Cardiac muscle cell (in vitro differentiated cells and primary cell): Measurements from ENCODE around the gene MYPN. TPM values are rescaled to one million over a fixed set of nuclear protein-coding genes. Genes with fewer than 3 reads are reported as not detected.

ENCODE experiments used
- DNase-seq, 2 donors: peaks; one replicate each; pipeline versions ENCODE4 v3.0.0 to v3.0.0-alpha.2; 2010 to 2017; ENCODE audit warnings: low read depth in 1 of 2, low spot score in 1 of 2
- H3K27ac ChIP-seq: fragments of 200-600 bp; sonication (generic); 2 replicates; pipeline ENCODE4 v1.5.1; 2016
- H3K27me3 ChIP-seq: fragments of 200-600 bp; sonication (generic); 2 replicates; pipeline ENCODE4 v1.6.0; 2016; ENCODE audit warnings: control low read depth
- H3K36me3 ChIP-seq: fragments of 200-600 bp; sonication (generic); 2 replicates; pipeline ENCODE4 v1.5.1; 2016; ENCODE audit warnings: control low read depth
- H3K4me1 ChIP-seq: fragments of 200-600 bp; sonication (generic); 2 replicates; pipeline ENCODE4 v1.8.1; 2017; ENCODE audit warnings: low read depth, mild to moderate bottlenecking, mixed run types
- H3K4me3 ChIP-seq: fragments of 200-600 bp; sonication (generic); 2 replicates; pipeline ENCODE4 v1.5.1; 2016; ENCODE audit warnings: mild to moderate bottlenecking
- H3K9me3 ChIP-seq: fragments of 200-600 bp; sonication (generic); 2 replicates; pipeline ENCODE4 v1.5.1; 2017; ENCODE audit warnings: low read depth, mild to moderate bottlenecking, control low read depth
- polyA plus RNA-seq: library from polyadenylated mRNA; unstranded; fragments of >200 nt; fragmentation: Nextera tagmentation; extraction: Ambion mirVana; gene quantifications from 2 replicates; pipeline ENCODE4 v1.2.1, GENCODE V29; 2016
- total RNA-seq: library from RNA; depleted of rRNA; stranded (reverse); fragments of >200 nt; gene quantifications from 2 replicates; pipeline ENCODE4 v1.2.3, GENCODE V29; 2016
- TF ChIP-seq, protein P1 (sequence below): IDR thresholded peaks from 2 replicates; pipeline ENCODE4 v1.5.1; 2012; ENCODE audit warnings: low read depth, mild to moderate bottlenecking, low read length

The MYPN gene
- total and polyA plus RNA-seq, 2 experiments from 2014 or later = 3.9 TPM

DNA sequence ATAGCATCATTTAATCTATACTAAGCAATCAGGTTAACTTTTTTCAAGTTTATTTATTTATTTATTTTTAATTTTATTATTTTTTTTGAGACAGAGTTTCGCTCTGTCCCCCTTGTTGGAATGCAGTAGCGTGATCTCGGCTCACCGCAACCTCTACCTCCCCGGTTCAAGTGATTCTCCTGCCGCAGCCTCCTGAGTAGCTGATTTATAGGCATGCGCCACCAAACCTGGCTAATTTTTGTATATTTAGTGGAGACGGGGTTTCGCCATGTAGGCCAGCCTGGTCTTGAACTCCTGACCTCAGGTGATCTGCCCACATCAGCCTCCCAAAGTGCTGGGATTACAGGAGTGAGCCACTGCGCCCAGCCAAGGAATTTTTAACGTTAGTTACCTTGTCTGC lies 635 bp upstream of the MYPN start:
- no peak overlapping the region for H3K4me3 ChIP-seq
- no peaks in the 10 kb centered on the region for H3K27me3 ChIP-seq
- DNase-seq = no peak
- no peaks in the 10 kb centered on the region for H3K9me3 ChIP-seq
- H3K27ac ChIP-seq = peak overlapping the region; percentile 64
- H3K36me3 ChIP-seq = no peaks in the 10 kb centered on the region
- H3K4me1 ChIP-seq = peaks cover 20% of the 10 kb centered on the region
- TF ChIP-seq, protein P1, sequence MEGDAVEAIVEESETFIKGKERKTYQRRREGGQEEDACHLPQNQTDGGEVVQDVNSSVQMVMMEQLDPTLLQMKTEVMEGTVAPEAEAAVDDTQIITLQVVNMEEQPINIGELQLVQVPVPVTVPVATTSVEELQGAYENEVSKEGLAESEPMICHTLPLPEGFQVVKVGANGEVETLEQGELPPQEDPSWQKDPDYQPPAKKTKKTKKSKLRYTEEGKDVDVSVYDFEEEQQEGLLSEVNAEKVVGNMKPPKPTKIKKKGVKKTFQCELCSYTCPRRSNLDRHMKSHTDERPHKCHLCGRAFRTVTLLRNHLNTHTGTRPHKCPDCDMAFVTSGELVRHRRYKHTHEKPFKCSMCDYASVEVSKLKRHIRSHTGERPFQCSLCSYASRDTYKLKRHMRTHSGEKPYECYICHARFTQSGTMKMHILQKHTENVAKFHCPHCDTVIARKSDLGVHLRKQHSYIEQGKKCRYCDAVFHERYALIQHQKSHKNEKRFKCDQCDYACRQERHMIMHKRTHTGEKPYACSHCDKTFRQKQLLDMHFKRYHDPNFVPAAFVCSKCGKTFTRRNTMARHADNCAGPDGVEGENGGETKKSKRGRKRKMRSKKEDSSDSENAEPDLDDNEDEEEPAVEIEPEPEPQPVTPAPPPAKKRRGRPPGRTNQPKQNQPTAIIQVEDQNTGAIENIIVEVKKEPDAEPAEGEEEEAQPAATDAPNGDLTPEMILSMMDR = no peak

DNA sequence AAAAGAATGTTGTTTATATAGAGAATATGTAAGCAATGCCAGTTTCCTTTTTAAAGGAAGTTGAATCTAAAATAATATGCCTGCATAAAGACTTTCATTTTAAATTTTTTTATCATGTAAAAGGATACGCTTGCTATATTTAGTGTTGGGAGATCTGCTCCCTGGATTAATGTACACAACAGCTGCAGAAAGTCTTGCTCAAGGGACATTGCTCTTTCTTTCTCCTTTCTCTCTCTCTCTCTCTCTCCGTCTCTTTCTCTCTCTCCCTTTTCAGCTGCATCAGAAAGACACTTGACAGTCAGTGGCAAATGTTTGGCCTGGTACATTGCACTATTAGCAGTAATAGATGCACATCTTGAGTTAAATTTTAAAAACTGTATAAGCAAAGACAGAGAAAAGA lies 739 bp downstream of the MYPN start:
- Histone ChIP-seq H3K36me3 (no peaks in the 10 kb centered on the region), H3K4me3 (peak overlapping the region; percentile 5), H3K9me3 (no peaks in the 10 kb centered on the region), H3K4me1 (peaks cover 20% of the 10 kb centered on the region), H3K27me3 (no peaks in the 10 kb centered on the region), H3K27ac (peak overlapping the region; percentile 11)
- DNase-seq = peak in 1 of 2 donors; percentile 12
- TF ChIP-seq, protein P1 = no peak

DNA sequence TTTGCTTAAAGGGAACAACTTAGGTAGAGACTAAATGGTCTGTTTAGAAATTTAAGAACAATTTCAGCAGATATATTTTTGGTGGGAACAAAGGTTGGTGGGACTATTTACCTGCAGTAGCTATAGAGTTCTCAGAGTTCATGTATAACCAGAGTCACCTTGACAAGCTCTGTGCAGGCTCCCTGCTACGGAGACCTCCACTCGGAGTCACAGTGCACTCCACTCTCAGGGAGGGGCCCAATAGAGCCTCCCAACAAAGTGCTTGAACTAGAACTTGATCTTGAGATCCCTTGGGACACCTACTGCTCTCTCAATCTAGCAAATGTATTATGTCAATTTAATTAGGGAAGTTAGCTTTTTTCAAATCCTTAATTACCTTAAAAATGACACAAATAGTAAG lies 2.3 kb downstream of the MYPN start:
- no peak overlapping the region for H3K4me3 ChIP-seq
- no peaks in the 10 kb centered on the region for H3K36me3 ChIP-seq
- no peaks in the 10 kb centered on the region for H3K9me3 ChIP-seq
- TF ChIP-seq, protein P1 = no peak
- peak in 1 of 2 donors; percentile 43 for DNase-seq
- peaks cover 20% of the 10 kb centered on the region for H3K4me1 ChIP-seq
- no peaks in the 10 kb centered on the region for H3K27me3 ChIP-seq
- no peak overlapping the region for H3K27ac ChIP-seq

DNA sequence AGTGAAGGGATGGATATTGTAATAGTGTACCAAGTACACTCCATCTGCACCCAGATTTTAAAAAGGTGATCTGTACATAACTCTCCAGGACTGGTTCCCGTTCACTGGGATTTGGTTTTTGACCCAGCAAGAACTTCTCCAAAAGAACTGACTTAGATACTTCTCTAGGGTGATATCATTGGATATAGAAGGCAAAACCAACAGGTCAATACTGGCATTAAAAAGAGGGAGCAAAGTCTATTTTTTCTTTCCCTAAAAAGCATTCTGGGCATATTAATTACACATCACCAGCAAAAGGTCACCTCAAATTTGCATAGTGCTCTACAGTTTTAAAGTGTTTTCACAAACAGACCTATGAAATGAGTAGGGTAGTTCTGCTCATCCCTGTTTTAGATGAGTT lies 3.5 kb downstream of the MYPN start:
- Histone ChIP-seq H3K27me3 (no peaks in the 10 kb centered on the region), H3K36me3 (no peaks in the 10 kb centered on the region), H3K27ac (no peak overlapping the region), H3K9me3 (no peaks in the 10 kb centered on the region), H3K4me3 (no peak overlapping the region), H3K4me1 (peaks cover 20% of the 10 kb centered on the region)
- DNase-seq = no peak
- TF ChIP-seq, protein P1 = no peak

DNA sequence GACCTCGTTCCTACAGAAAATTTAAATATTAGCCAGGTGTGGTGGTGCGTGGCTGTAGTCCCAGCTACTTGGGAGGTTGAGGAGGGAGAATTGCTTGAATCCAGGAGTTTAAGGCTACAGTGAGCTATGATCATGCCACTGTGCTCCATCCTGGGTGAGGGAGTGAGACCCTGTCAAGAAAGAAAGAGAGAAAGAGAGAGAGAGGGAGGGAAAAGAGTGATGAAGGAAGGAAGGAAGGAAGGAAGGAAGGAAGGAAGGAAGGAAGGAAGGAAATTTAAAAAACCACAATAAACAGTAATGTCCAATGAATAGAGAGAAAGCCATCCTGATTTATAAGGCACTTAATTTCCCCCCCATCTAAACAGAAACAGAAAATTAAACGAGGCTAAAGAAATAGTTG lies 9.4 kb downstream of the MYPN start:
- no peak overlapping the region for H3K27ac ChIP-seq
- no peaks in the 10 kb centered on the region for H3K9me3 ChIP-seq
- no peak overlapping the region for H3K4me3 ChIP-seq
- H3K36me3 ChIP-seq = no peaks in the 10 kb centered on the region
- no peaks in the 10 kb centered on the region for H3K4me1 ChIP-seq
- DNase-seq = no peak
- TF ChIP-seq, protein P1 = no peak
- H3K27me3 ChIP-seq = no peaks in the 10 kb centered on the region
